ENCODE measurements around the gene RAVER2. TPM values are rescaled to one million over a fixed set of nuclear protein-coding genes. Genes with fewer than 3 reads are reported as not detected.

Gene RAVER2
- total and polyA plus RNA-seq, 2 donors (not counting 3 experiments of a cell fraction or from before 2014, with no cell fraction given) = 6.0 to 13.9 TPM

GRCh38 chr1:64877598-64877997, 132.7 kb downstream of the RAVER2 start:
- H3K79me2 ChIP-seq (ENCODE audit: control insufficient read depth, insufficient read depth, low read length) = peaks cover 17% of the 10 kb centered on the region
- H3K27ac ChIP-seq (ENCODE audit: insufficient read depth, low read depth, low read length) = peak overlapping the region; percentile 98
- peaks cover 54% of the 10 kb centered on the region for H3K4me1 ChIP-seq (ENCODE audit: control insufficient read depth, extremely low read depth, insufficient read depth, low read length)
- no peak overlapping the region for H2AFZ ChIP-seq (ENCODE audit: low read depth, low read length)
- no peak overlapping the region for H3K4me3 ChIP-seq (replicated peaks in 1 of 3; ENCODE audit: insufficient read depth in 1 of 3, low read depth in 1 of 3, low read length in 3 of 3)
- no peak overlapping the region for H3K4me2 ChIP-seq (ENCODE audit: insufficient read depth, low read length)
- H3K36me3 ChIP-seq (ENCODE audit: control insufficient read depth in 2 of 2, extremely low read depth in 1 of 2, insufficient read depth in 2 of 2, low read length in 2 of 2) = peaks cover 7 to 21% of the 10 kb centered on the region in 2 experiments
- dilution Hi-C loops (cut with MboI; ENCODE audit: extremely low pct_ligation_motif_present, low sequenced_read_pairs) (no loop called here), intact Hi-C loops (cut with micrococcal nuclease) (loop anchor here (5.0 kb wide), 2 partner anchors 190 to 545 kb away; partner anchors contain the start of genes LEPR and LEPROT)
- H3K27me3 ChIP-seq (ENCODE audit: control insufficient read depth in 2 of 2, insufficient read depth in 2 of 2, low read length in 2 of 2) = no peaks in the 10 kb centered on the region
- no TSS peak for BruUV-seq (replicated peaks)
- no peaks in the 10 kb centered on the region for H3K9me1 ChIP-seq (replicated peaks; ENCODE audit: control insufficient read depth, extremely low read depth, insufficient read depth, low read length)
- H3K9me3 ChIP-seq (replicated peaks; ENCODE audit: control insufficient read depth, insufficient read depth, low read length) = no peaks in the 10 kb centered on the region
- CTCF ChIA-PET = interaction anchor here (0.8 to 1.5 kb wide), 2 partner anchors 14 to 16 kb away, joined by 3 to 4 read pairs; no protein-coding TSS in a partner anchor
- POLR2A ChIA-PET = interaction anchor here (1.0 kb wide), 1 partner anchor 44 kb away, joined by 17 read pairs; no protein-coding TSS in a partner anchor
- no peak for TF ChIP-seq FOS (IDR thresholded peaks at IDR 0.05; ENCODE audit: borderline replicate concordance, insufficient read depth, low read length)
- no peak for TF ChIP-seq POLR2A (IDR thresholded peaks at IDR 0.05; ENCODE audit: low read depth, low read length)
- no peak for TF ChIP-seq MAX (IDR thresholded peaks at IDR 0.05; ENCODE audit: insufficient read depth, insufficient read length)
- TF ChIP-seq MYC (IDR thresholded peaks at IDR 0.05; ENCODE audit: low read depth, low read length) = no peak
- no peak for TF ChIP-seq GATA2 (IDR thresholded peaks at IDR 0.05; ENCODE audit: insufficient read depth, insufficient read length, low read depth, low read length)
- no peak for TF ChIP-seq JUN (IDR thresholded peaks at IDR 0.05; ENCODE audit: borderline replicate concordance, insufficient read depth, insufficient read length, low read depth)
- TF ChIP-seq EZH2 (IDR thresholded peaks at IDR 0.05; ENCODE audit: borderline replicate concordance, low read depth, low read length, severe bottlenecking) = no peak
- TF ChIP-seq CTCF (IDR thresholded peaks at IDR 0.05; ENCODE audit: extremely low read depth in 1 of 2, insufficient read depth in 1 of 2, low read depth in 1 of 2, low read length in 2 of 2) = no peak
- TF ChIP-seq POLR2AphosphoS5 (IDR thresholded peaks at IDR 0.05; ENCODE audit: insufficient read depth, low read depth, low read length) = no peak
- FAIRE-seq = no peak
- DNase-seq (ENCODE audit: low read depth, low spot score) = no peak
- no peak overlapping the region for H3K9ac ChIP-seq (replicated peaks; ENCODE audit: extremely low read depth, insufficient read depth, low read length)
- H4K20me1 ChIP-seq (replicated peaks; ENCODE audit: control insufficient read depth, extremely low read depth, insufficient read depth, low read length) = no peaks in the 10 kb centered on the region
